Measurements from ENCODE around the gene C1orf56. TPM values are rescaled to one million over a fixed set of nuclear protein-coding genes. Genes with fewer than 3 reads are reported as not detected.

Gene C1orf56
- polyA plus RNA-seq, 1 donor from 2014 or later = 0.87 TPM

- no peaks in the 10 kb centered on the region for H3K27me3 ChIP-seq (ENCODE audit: insufficient read depth, low read depth, low read length)
- peak overlapping the region; percentile 9 for H3K9ac ChIP-seq (ENCODE audit: low read length)
These were observed 39.7 kb upstream of the C1orf56 start for GRCh38 chr1:151007853-151008243.

GRCh38 chr1:151008244-151009205 lies 39.0 kb upstream of the C1orf56 start, which contains the start of gene PRUNE1:
TSS of gene PRUNE1 (plus strand) at chr1:151008449. CDS start at chr1:151008633, 184 bp downstream.
- Histone ChIP-seq H4K20me1 (ENCODE audit: insufficient read depth) (no peaks in the 10 kb centered on the region), H3K4me2 (ENCODE audit: low read length) (peak within 1 kb of the TSS; percentile 79), H3K9me2 (ENCODE audit: insufficient read depth, low read length) (no peaks in the 10 kb centered on the region), H3K9ac (ENCODE audit: low read length) (peak within 1 kb of the TSS; percentile 74), H3K27ac (ENCODE audit: low read length) (peak within 1 kb of the TSS; percentile 75), H2AFZ (ENCODE audit: low read depth, low read length) (peak within 1 kb of the TSS; percentile 100), H3K79me2 (replicated peaks; ENCODE audit: insufficient read depth, low read length) (peaks cover 26% of the 10 kb centered on the region), H3F3A (ENCODE audit: insufficient read depth, low read length, poor library complexity, severe bottlenecking) (no peaks in the 10 kb centered on the region), H3K4me3 (ENCODE audit: low read length) (peak within 1 kb of the TSS; percentile 76), H3K9me3 (ENCODE audit: low read length) (no peaks in the 10 kb centered on the region), H3K36me3 (ENCODE audit: insufficient read depth, low read length) (no peaks in the 10 kb centered on the region), H3K27me3 (ENCODE audit: insufficient read depth, low read depth, low read length) (no peaks in the 10 kb centered on the region)
- TF ChIP-seq, protein P1, sequence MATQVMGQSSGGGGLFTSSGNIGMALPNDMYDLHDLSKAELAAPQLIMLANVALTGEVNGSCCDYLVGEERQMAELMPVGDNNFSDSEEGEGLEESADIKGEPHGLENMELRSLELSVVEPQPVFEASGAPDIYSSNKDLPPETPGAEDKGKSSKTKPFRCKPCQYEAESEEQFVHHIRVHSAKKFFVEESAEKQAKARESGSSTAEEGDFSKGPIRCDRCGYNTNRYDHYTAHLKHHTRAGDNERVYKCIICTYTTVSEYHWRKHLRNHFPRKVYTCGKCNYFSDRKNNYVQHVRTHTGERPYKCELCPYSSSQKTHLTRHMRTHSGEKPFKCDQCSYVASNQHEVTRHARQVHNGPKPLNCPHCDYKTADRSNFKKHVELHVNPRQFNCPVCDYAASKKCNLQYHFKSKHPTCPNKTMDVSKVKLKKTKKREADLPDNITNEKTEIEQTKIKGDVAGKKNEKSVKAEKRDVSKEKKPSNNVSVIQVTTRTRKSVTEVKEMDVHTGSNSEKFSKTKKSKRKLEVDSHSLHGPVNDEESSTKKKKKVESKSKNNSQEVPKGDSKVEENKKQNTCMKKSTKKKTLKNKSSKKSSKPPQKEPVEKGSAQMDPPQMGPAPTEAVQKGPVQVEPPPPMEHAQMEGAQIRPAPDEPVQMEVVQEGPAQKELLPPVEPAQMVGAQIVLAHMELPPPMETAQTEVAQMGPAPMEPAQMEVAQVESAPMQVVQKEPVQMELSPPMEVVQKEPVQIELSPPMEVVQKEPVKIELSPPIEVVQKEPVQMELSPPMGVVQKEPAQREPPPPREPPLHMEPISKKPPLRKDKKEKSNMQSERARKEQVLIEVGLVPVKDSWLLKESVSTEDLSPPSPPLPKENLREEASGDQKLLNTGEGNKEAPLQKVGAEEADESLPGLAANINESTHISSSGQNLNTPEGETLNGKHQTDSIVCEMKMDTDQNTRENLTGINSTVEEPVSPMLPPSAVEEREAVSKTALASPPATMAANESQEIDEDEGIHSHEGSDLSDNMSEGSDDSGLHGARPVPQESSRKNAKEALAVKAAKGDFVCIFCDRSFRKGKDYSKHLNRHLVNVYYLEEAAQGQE (IDR thresholded peaks at IDR 0.05; ENCODE audit: borderline replicate concordance) = no peak
- TF ChIP-seq EP300 (conservative IDR thresholded peaks at IDR 0.05; ENCODE audit: poor library complexity, severe bottlenecking) = peak; percentile 69
- TF ChIP-seq POLR2AphosphoS5 (IDR thresholded peaks at IDR 0.05) = peak; percentile 36
- peak; percentile 57 for TF ChIP-seq TAF1 (IDR thresholded peaks at IDR 0.05; ENCODE audit: low read depth)
- peak; percentile 20 for TF ChIP-seq SMC3 (conservative IDR thresholded peaks at IDR 0.05; ENCODE audit: poor library complexity)
- TF ChIP-seq MXI1 (conservative IDR thresholded peaks at IDR 0.05; ENCODE audit: poor library complexity, severe bottlenecking) = peak; percentile 32
- TF ChIP-seq RAD21 (conservative IDR thresholded peaks at IDR 0.05) = no peak
- no peak for TF ChIP-seq EZH2 (IDR thresholded peaks at IDR 0.05; ENCODE audit: borderline replicate concordance, insufficient read depth, low read length, poor library complexity, severe bottlenecking)

More at GRCh38 chr1:151007853-151008243, 39.7 kb upstream of the C1orf56 start:
- Histone ChIP-seq H3K4me2 (ENCODE audit: low read length) (no peak overlapping the region), H3K4me3 (ENCODE audit: low read length) (peak overlapping the region; percentile 76), H4K20me1 (ENCODE audit: insufficient read depth) (no peaks in the 10 kb centered on the region), H3K79me2 (replicated peaks; ENCODE audit: insufficient read depth, low read length) (peaks cover 32% of the 10 kb centered on the region), H3K9me3 (ENCODE audit: low read length) (no peaks in the 10 kb centered on the region), H2AFZ (ENCODE audit: low read depth, low read length) (no peak overlapping the region), H3F3A (ENCODE audit: insufficient read depth, low read length, poor library complexity, severe bottlenecking) (no peaks in the 10 kb centered on the region), H3K27ac (ENCODE audit: low read length) (peak overlapping the region; percentile 75), H3K36me3 (ENCODE audit: insufficient read depth, low read length) (no peaks in the 10 kb centered on the region), H3K9me2 (ENCODE audit: insufficient read depth, low read length) (no peaks in the 10 kb centered on the region)
- TF ChIP-seq RAD21 (conservative IDR thresholded peaks at IDR 0.05) (no peak), EZH2 (IDR thresholded peaks at IDR 0.05; ENCODE audit: borderline replicate concordance, insufficient read depth, low read length, poor library complexity, severe bottlenecking) (no peak), SMC3 (conservative IDR thresholded peaks at IDR 0.05; ENCODE audit: poor library complexity) (no peak), POLR2AphosphoS5 (IDR thresholded peaks at IDR 0.05) (no peak), TAF1 (IDR thresholded peaks at IDR 0.05; ENCODE audit: low read depth) (no peak), EP300 (conservative IDR thresholded peaks at IDR 0.05; ENCODE audit: poor library complexity, severe bottlenecking) (no peak), MXI1 (conservative IDR thresholded peaks at IDR 0.05; ENCODE audit: poor library complexity, severe bottlenecking) (no peak)
- TF ChIP-seq, protein P1 (IDR thresholded peaks at IDR 0.05; ENCODE audit: borderline replicate concordance) = no peak
- TF ChIP-seq, protein P2, sequence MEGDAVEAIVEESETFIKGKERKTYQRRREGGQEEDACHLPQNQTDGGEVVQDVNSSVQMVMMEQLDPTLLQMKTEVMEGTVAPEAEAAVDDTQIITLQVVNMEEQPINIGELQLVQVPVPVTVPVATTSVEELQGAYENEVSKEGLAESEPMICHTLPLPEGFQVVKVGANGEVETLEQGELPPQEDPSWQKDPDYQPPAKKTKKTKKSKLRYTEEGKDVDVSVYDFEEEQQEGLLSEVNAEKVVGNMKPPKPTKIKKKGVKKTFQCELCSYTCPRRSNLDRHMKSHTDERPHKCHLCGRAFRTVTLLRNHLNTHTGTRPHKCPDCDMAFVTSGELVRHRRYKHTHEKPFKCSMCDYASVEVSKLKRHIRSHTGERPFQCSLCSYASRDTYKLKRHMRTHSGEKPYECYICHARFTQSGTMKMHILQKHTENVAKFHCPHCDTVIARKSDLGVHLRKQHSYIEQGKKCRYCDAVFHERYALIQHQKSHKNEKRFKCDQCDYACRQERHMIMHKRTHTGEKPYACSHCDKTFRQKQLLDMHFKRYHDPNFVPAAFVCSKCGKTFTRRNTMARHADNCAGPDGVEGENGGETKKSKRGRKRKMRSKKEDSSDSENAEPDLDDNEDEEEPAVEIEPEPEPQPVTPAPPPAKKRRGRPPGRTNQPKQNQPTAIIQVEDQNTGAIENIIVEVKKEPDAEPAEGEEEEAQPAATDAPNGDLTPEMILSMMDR (IDR thresholded peaks at IDR 0.05; ENCODE audit: poor library complexity, severe bottlenecking) = no peak
